GM12878 (cell line): Measurements from ENCODE around the gene KRT38. TPM values are rescaled to one million over a fixed set of nuclear protein-coding genes. Genes with fewer than 3 reads are reported as not detected.

ENCODE experiments used
- ATAC-seq: fragments of 200-7000 bp; cut with Tn5 transposase; 3 replicates; pipeline ENCODE4 v1.9.1; 2020; ENCODE audit warnings: mild to moderate bottlenecking, moderate library complexity
- Bru-seq: library from RNA; stranded (reverse); fragments of 400-500 nt; gene quantifications from one replicate; lab custom pipeline; 2021; lab: Mats Ljungman, UMichigan
- BruChase-seq, 2 experiments: library from RNA; stranded (reverse); fragments of 400-500 nt; gene quantifications; one replicate each; lab custom pipeline; 2021; lab: Mats Ljungman, UMichigan
- BruUV-seq: library from RNA; stranded (reverse); fragments of 400-500 nt; replicated peaks from 2 replicates; lab custom pipeline; 2021; lab: Mats Ljungman, UMichigan
- CTCF ChIA-PET: fragments of 300-600 bp; sonication (Branson Sonifier 250); formaldehyde crosslinking; extraction: SDS; loops from one replicate; lab custom pipeline; 2021; ENCODE audit warnings: inconsistent platforms; lab: Yijun Ruan, JAX
- POLR2A ChIA-PET: fragments of 350-600 bp; formaldehyde crosslinking; extraction: SDS; loops from one replicate; lab custom pipeline; 2021; ENCODE audit warnings: inconsistent platforms; lab: Charles Lee
- RAD21 ChIA-PET: fragments of 300-600 bp; sonication (Branson Sonifier 250); formaldehyde crosslinking; loops from one replicate; lab custom pipeline; 2023; ENCODE audit warnings: antibody characterized with exemption; ENCODE audit not compliant: unreplicated experiment; lab: Charles Lee
- SMC1A ChIA-PET: fragments of 300-600 bp; sonication (Branson Sonifier 250); formaldehyde crosslinking; loops from one replicate; lab custom pipeline; 2023; ENCODE audit not compliant: unreplicated experiment, uncharacterized antibody; lab: Charles Lee
- DNase-seq: peaks from one replicate; pipeline ENCODE4 v3.0.0-alpha.2; 2011; ENCODE audit warnings: low read depth, low spot score
- FAIRE-seq: peaks from 3 replicates; lab custom pipeline; 2011; peaks lifted over from hg19 to GRCh38; lab: Jason Lieb, UNC
- H2AFZ ChIP-seq: 2 replicates; pipeline ENCODE4 v1.6.0; 2011; ENCODE audit warnings: low read depth, low read length, control low read depth; ENCODE audit not compliant: control insufficient read depth
- H3K27ac ChIP-seq: 2 replicates; pipeline ENCODE4 v1.5.1; 2011; ENCODE audit warnings: control low read depth; ENCODE audit not compliant: control insufficient read depth, insufficient read depth
- H3K27me3 ChIP-seq, 2 experiments: replicated peaks in 1 of 2; 2 replicates each; pipeline versions ENCODE4 v1.6.0 to v1.6.1; 2011; ENCODE audit warnings: low read length in 1 of 2; ENCODE audit not compliant: control insufficient read depth in 2 of 2, insufficient read depth in 2 of 2
- H3K36me3 ChIP-seq, 2 experiments: 2 replicates each; pipeline ENCODE4 v1.5.1; 2011; ENCODE audit warnings: low read length in 1 of 2; ENCODE audit not compliant: control insufficient read depth in 2 of 2, insufficient read depth in 2 of 2
- H3K4me1 ChIP-seq: 2 replicates; pipeline ENCODE4 v1.6.1; 2011; ENCODE audit warnings: mild to moderate bottlenecking, low read length, moderate library complexity, mixed read lengths; ENCODE audit not compliant: control insufficient read depth, insufficient read depth
- H3K4me2 ChIP-seq: 2 replicates; pipeline ENCODE4 v1.6.0; 2011; ENCODE audit warnings: control low read depth; ENCODE audit not compliant: control insufficient read depth, insufficient read depth
- H3K4me3 ChIP-seq: fragments of 200-600 bp; sonication (generic); 2 replicates; pipeline ENCODE4 v1.5.1; 2016
- H3K79me2 ChIP-seq: 2 replicates; pipeline ENCODE4 v1.6.0; 2011; ENCODE audit warnings: low read length; ENCODE audit not compliant: control insufficient read depth, insufficient read depth
- H3K9ac ChIP-seq: 2 replicates; pipeline ENCODE4 v1.8.0; 2011; ENCODE audit warnings: low read length, control low read depth, mixed read lengths; ENCODE audit not compliant: control insufficient read depth, insufficient read depth
- H3K9me3 ChIP-seq: replicated peaks from 3 replicates; pipeline ENCODE4 v1.5.1; 2011; ENCODE audit warnings: mild to moderate bottlenecking, low read length; ENCODE audit not compliant: control insufficient read depth, insufficient read depth
- H4K20me1 ChIP-seq: 2 replicates; pipeline ENCODE4 v1.6.0; 2011; ENCODE audit not compliant: control insufficient read depth, insufficient read depth
- WGBS: methylation state at CpG from one replicate; pipeline ENCODE4 v1.1.6; 2016; ENCODE audit warnings: low lambda C conversion rate; ENCODE audit not compliant: insufficient replicate concordance, insufficient coverage; ENCODE audit errors: missing lambda C conversion rate; 5-methylcytosine and 5-hydroxymethylcytosine counted together
- in situ Hi-C: fragments of 300-500 bp; cut with MboI; formaldehyde crosslinking; loops from 9 replicates; pipeline ENCODE4 v1.14.3; 2018; ENCODE audit warnings: mixed read lengths
- intact Hi-C: fragments of 100-400 bp; cut with micrococcal nuclease; formaldehyde crosslinking; loops from one replicate; pipeline ENCODE4 v1.14.2; 2022; ENCODE audit not compliant: unreplicated experiment
- long read RNA-seq, 2 experiments: library from polyadenylated mRNA; unstranded; transcript quantifications; one replicate each; pipeline ENCODE4 v2.0.0, GENCODE V29; 2019 to 2020
- polyA minus RNA-seq, 3 experiments: library from RNA; depleted of rRNA, polyadenylated mRNA; stranded (reverse); fragments of >200 nt; gene quantifications; 2 replicates each; pipeline ENCODE4 v1.2.3, GENCODE V29; 2011
- polyA plus RNA-seq, 11 experiments: library from polyadenylated mRNA; depleted of rRNA in 4 of 11; unstranded in 6 of 11; stranded (reverse) in 5 of 11; fragments of >200 nt; fragmentation: Nextera tagmentation in 4 of 11; fragmentation: Illumina TruSeq in 1 of 11; extraction: Ambion mirVana in 4 of 11; extraction: Trizol in 1 of 11; gene quantifications; 1 replicate in 1 of 11; 2 replicates in 10 of 11; pipeline versions ENCODE4 v1.2.1 to v1.2.3, GENCODE V29; 2011 to 2016; ENCODE audit warnings: inconsistent platforms in 2 of 11, missing spikeins in 2 of 11, low read depth in 1 of 11
- total RNA-seq, 4 experiments: library from RNA; depleted of rRNA in 3 of 4; stranded (reverse); fragments of >200 nt in 3 of 4; fragmentation: Illumina TruSeq in 1 of 4; extraction: Trizol in 1 of 4; gene quantifications; 2 replicates each; pipeline versions ENCODE4 v1.2.1 to v1.2.3, GENCODE V29; 2013 to 2021
- TF ChIP-seq, protein P1 (sequence below): fragments of 150-350 bp; IDR thresholded peaks from 2 replicates; pipeline ENCODE4 v1.6.1; 2014; ENCODE audit warnings: mild to moderate bottlenecking, low read depth, low read length

KRT38 gene
- total RNA-seq (2013; cell fraction: nucleolus; rRNA removed): not detected in 2 replicates
- total RNA-seq (2014; rRNA removed): not detected in 2 replicates
- not detected in 2 replicates for total RNA-seq (2014; rRNA removed; fragmentation: Illumina TruSeq; extraction: Trizol)
- total RNA-seq (2021): not detected in 2 replicates
- not detected for polyA plus RNA-seq (2011; ENCODE audit: low read depth)
- not detected in 2 replicates for polyA plus RNA-seq (2011; rRNA removed)
- polyA plus RNA-seq (2011; cell fraction: cytosol; rRNA removed): not detected in 2 replicates
- polyA plus RNA-seq (2011; cell fraction: nucleus; rRNA removed): not detected in 2 replicates
- not detected in 2 replicates for polyA plus RNA-seq (2012)
- polyA plus RNA-seq (2014; fragmentation: Illumina TruSeq; extraction: Trizol): not detected in 2 replicates
- polyA plus RNA-seq (2014; fragmentation: Nextera tagmentation; extraction: Ambion mirVana): not detected
- polyA plus RNA-seq (2014; rRNA removed): 0.04 TPM in 1 of 2 replicates, not detected in the other
- polyA plus RNA-seq (2016; fragmentation: Nextera tagmentation; extraction: Ambion mirVana): not detected
- not detected in 2 replicates for polyA minus RNA-seq (2011; rRNA and poly(A)+ RNA removed)
- polyA minus RNA-seq (2011; cell fraction: cytosol; rRNA and poly(A)+ RNA removed): not detected in 2 replicates
- not detected in 2 replicates for polyA minus RNA-seq (2011; cell fraction: nucleus; rRNA and poly(A)+ RNA removed)
- Bru-seq, nascent RNA: not detected
- not detected for BruChase-seq, experiment 1, labeled RNA remaining after a 6-hour chase
- not detected for BruChase-seq, experiment 2, labeled RNA remaining after a 2-hour chase
- long read RNA-seq, experiment 1: 0 reads
- long read RNA-seq, experiment 2: 0 reads

DNA sequence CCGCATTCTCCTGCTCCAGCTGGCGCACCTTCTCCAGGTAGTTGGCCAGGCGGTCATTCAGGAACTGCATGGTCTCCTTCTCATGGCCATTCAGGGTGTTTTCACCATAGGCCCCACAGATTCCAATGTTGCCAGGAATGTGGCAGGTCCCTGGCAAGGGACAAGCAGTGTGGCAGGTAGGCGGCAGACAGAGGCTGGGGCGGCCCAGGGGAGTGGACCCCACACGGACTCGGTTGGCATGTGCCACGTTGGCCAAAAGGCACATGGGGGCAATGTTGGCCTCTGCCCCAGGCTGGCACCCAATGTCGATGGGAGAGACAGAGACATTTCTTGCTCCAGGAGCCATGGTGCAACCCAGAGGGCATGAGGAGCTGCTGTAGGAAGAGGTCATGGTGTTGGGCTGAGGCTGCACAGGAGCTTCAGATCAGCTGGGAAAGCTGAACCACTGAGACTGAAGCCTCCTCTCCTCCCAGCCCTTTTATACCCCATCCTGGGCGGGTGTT, at the start of gene KRT38:
Gene KRT38 (minus strand): TSS at position 453 of the 503 bp plus-strand sequence. CDS start 62 bp downstream, at position 391.
- FAIRE-seq: no peak
- Histone ChIP-seq H3K9me3 (no peaks in the 10 kb centered on the region), H3K36me3 (no peaks in the 10 kb centered on the region), H3K27me3 (peaks cover 4 to 8% of the 10 kb centered on the region in 2 experiments; a peak in 3 of 4 replicates), H3K4me3 (no peak within 1 kb of the TSS), H3K9ac (no peak within 1 kb of the TSS), H4K20me1 (no peaks in the 10 kb centered on the region), H3K79me2 (no peaks in the 10 kb centered on the region), H3K27ac (no peak within 1 kb of the TSS), H2AFZ (no peak within 1 kb of the TSS), H3K4me2 (no peak within 1 kb of the TSS), H3K4me1 (no peaks in the 10 kb centered on the region)
- ChIA-PET POLR2A (no interaction called here), SMC1A (no interaction called here), CTCF (no interaction called here), RAD21 (no interaction called here)
- in situ Hi-C loops (no loop called here), intact Hi-C loops (no loop called here)
- ATAC-seq: no peak
- TF ChIP-seq, protein P1, sequence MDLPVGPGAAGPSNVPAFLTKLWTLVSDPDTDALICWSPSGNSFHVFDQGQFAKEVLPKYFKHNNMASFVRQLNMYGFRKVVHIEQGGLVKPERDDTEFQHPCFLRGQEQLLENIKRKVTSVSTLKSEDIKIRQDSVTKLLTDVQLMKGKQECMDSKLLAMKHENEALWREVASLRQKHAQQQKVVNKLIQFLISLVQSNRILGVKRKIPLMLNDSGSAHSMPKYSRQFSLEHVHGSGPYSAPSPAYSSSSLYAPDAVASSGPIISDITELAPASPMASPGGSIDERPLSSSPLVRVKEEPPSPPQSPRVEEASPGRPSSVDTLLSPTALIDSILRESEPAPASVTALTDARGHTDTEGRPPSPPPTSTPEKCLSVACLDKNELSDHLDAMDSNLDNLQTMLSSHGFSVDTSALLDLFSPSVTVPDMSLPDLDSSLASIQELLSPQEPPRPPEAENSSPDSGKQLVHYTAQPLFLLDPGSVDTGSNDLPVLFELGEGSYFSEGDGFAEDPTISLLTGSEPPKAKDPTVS: no peak
- no peak for DNase-seq
- WGBS: 30% methylated on average over 10 of the region's 10 CpGs
- no TSS peak for BruUV-seq
